HepG2 (cell line): ENCODE measurements around the gene PPP2R5D. TPM values are rescaled to one million over a fixed set of nuclear protein-coding genes. Genes with fewer than 3 reads are reported as not detected.

Source experiments
- ATAC-seq: fragments of 200-7000 bp; cut with Tn5 transposase; 3 replicates; pipeline ENCODE4 v1.9.1; 2020; ENCODE audit warnings: mild to moderate bottlenecking, moderate library complexity
- BruUV-seq: library from RNA; stranded (reverse); fragments of 400-500 nt; replicated peaks from 2 replicates; lab custom pipeline; 2021; lab: Mats Ljungman, UMichigan
- CTCF ChIA-PET: fragments of 300-600 bp; formaldehyde crosslinking; extraction: SDS; loops from one replicate; lab custom pipeline; 2021; ENCODE audit warnings: low total read pairs, inconsistent platforms, low intra/inter-chr PET ratio; lab: Yijun Ruan, JAX
- POLR2A ChIA-PET: fragments of 350-600 bp; sonication (Branson Sonifier 250); formaldehyde crosslinking; loops from one replicate; lab custom pipeline; 2020; ENCODE audit warnings: antibody characterized with exemption, inconsistent platforms; lab: Yijun Ruan, JAX
- DNase-seq: peaks from one replicate; pipeline ENCODE4 v3.0.0-alpha.2; 2015; ENCODE audit warnings: low spot score
- FAIRE-seq: peaks from 3 replicates; lab custom pipeline; 2011; peaks lifted over from hg19 to GRCh38; lab: Jason Lieb, UNC
- H2AFZ ChIP-seq: one replicate; pipeline ENCODE4 v1.6.1; 2011; ENCODE audit warnings: low read length, inconsistent platforms
- H3K27ac ChIP-seq: fragments of 300-600 bp; 3 replicates; pipeline ENCODE4 v1.8.0; 2011; ENCODE audit warnings: mixed run types, mild to moderate bottlenecking, mixed read lengths, low read length, inconsistent platforms; ENCODE audit not compliant: insufficient read depth; ENCODE audit errors: extremely low read length
- H3K27me3 ChIP-seq, 2 experiments: fragments of 200-600 bp in 1 of 2; 2 replicates in 1 of 2; 3 replicates in 1 of 2; pipeline versions ENCODE4 v1.6.0 to v1.8.0; 2011; ENCODE audit warnings: low read length in 2 of 2, mild to moderate bottlenecking in 2 of 2, moderate library complexity in 2 of 2, inconsistent platforms in 1 of 2; ENCODE audit not compliant: insufficient read depth in 2 of 2, control insufficient read depth in 1 of 2
- H3K36me3 ChIP-seq, 2 experiments: fragments of 200-600 bp in 1 of 2; replicated peaks in 1 of 2; 2 replicates in 1 of 2; 3 replicates in 1 of 2; pipeline versions ENCODE4 v1.5.1 to v1.8.0; 2011; ENCODE audit warnings: low read length in 2 of 2, inconsistent platforms in 1 of 2; ENCODE audit not compliant: insufficient read depth in 2 of 2, control insufficient read depth in 1 of 2
- H3K4me1 ChIP-seq: 2 replicates; pipeline ENCODE4 v1.5.1; 2012; ENCODE audit warnings: low read length, inconsistent platforms; ENCODE audit not compliant: insufficient read depth
- H3K4me2 ChIP-seq: 2 replicates; pipeline ENCODE4 v1.6.0; 2011; ENCODE audit warnings: low read depth, low read length, inconsistent platforms
- H3K4me3 ChIP-seq, 3 experiments: fragments of 200-600 bp in 1 of 3; sonication (generic), shearing (Covaris generic) in 1 of 3; replicated peaks in 1 of 3; 2 replicates each; pipeline ENCODE4 v1.5.1; 2011 to 2016; ENCODE audit warnings: low read length in 3 of 3, inconsistent platforms in 2 of 3, low read depth in 2 of 3, mild to moderate bottlenecking in 2 of 3, control low read depth in 1 of 3, mixed read lengths in 1 of 3; ENCODE audit not compliant: insufficient read depth in 1 of 3
- H3K79me2 ChIP-seq: one replicate; pipeline ENCODE4 v1.6.1; 2011; ENCODE audit warnings: low read length, inconsistent platforms; ENCODE audit not compliant: insufficient read depth
- H3K9ac ChIP-seq: 2 replicates; pipeline ENCODE4 v1.6.0; 2011; ENCODE audit warnings: mild to moderate bottlenecking, low read depth, low read length, inconsistent platforms; ENCODE audit not compliant: insufficient read depth
- H3K9me3 ChIP-seq: 2 replicates; pipeline ENCODE4 v1.5.1; 2012; ENCODE audit warnings: mild to moderate bottlenecking, low read length
- H4K20me1 ChIP-seq: 2 replicates; pipeline ENCODE4 v1.6.0; 2011; ENCODE audit warnings: inconsistent platforms, mild to moderate bottlenecking, low read length, moderate library complexity; ENCODE audit not compliant: insufficient read depth
- CREM ChIP-seq, 2 experiments: sonication (generic) in 1 of 2; formaldehyde crosslinking in 1 of 2; IDR thresholded peaks; 2 replicates each; pipeline versions ENCODE4 v1.4.0 to v1.6.1; 2016 to 2020; ENCODE audit warnings: antibody characterized with exemption in 1 of 2, mild to moderate bottlenecking in 1 of 2, missing genetic modification reagents in 1 of 2
- MAFF ChIP-seq: IDR thresholded peaks from 2 replicates; pipeline ENCODE4 v1.6.1; 2011; ENCODE audit warnings: low read depth, low read length, improper control_type of control experiment
- ZSCAN25 ChIP-seq: sonication (generic); formaldehyde crosslinking; IDR thresholded peaks from 2 replicates; pipeline ENCODE4 v1.8.0; 2022; ENCODE audit warnings: mild to moderate bottlenecking, missing genetic modification reagents
- WGBS: methylation state at CpG from one replicate; pipeline ENCODE4 v1.1.6; 2017; ENCODE audit warnings: low lambda C conversion rate; 5-methylcytosine and 5-hydroxymethylcytosine counted together
- in situ Hi-C: cut with HindIII; loops from 2 replicates; pipeline ENCODE4 v1.10.0; 2017; ENCODE audit warnings: low pct_unique_long_range_greater_than_20kb; ENCODE audit not compliant: extremely low pct_ligation_motif_present
- intact Hi-C: fragments of 100-400 bp; cut with micrococcal nuclease; formaldehyde crosslinking; loops from one replicate; pipeline ENCODE4 v1.10.0; 2022; ENCODE audit not compliant: unreplicated experiment
- polyA plus RNA-seq, 8 experiments: library from polyadenylated mRNA; depleted of rRNA in 3 of 8; stranded (reverse) in 7 of 8; unstranded in 1 of 8; fragments of >200 nt; fragmentation: Illumina TruSeq in 4 of 8; extraction: Trizol in 4 of 8; gene quantifications; 2 replicates each; pipeline versions ENCODE4 v1.2.1 to v1.2.3, GENCODE V29; 2011 to 2016; ENCODE audit warnings: low read depth in 4 of 8, missing spikeins in 1 of 8, mixed read lengths in 1 of 8; ENCODE audit not compliant: insufficient read depth in 1 of 8
- total RNA-seq, 5 experiments: library from RNA; depleted of rRNA; stranded (reverse); fragments of >200 nt; fragmentation: Illumina TruSeq; extraction: Trizol; gene quantifications; 2 replicates each; pipeline ENCODE4 v1.2.3, GENCODE V29; 2016; ENCODE audit warnings: low read depth in 1 of 5
- TF ChIP-seq, protein P1 (sequence below): sonication (generic); formaldehyde crosslinking; IDR thresholded peaks from 2 replicates; pipeline ENCODE4 v1.4.0; 2020; ENCODE audit warnings: missing genetic modification reagents, borderline replicate concordance

The PPP2R5D gene
- total and polyA plus RNA-seq, 2 of the 13 experiments (the other 11 are each of a cell fraction or from before 2014, with no cell fraction given): 53.7 to 60.4 TPM

DNA sequence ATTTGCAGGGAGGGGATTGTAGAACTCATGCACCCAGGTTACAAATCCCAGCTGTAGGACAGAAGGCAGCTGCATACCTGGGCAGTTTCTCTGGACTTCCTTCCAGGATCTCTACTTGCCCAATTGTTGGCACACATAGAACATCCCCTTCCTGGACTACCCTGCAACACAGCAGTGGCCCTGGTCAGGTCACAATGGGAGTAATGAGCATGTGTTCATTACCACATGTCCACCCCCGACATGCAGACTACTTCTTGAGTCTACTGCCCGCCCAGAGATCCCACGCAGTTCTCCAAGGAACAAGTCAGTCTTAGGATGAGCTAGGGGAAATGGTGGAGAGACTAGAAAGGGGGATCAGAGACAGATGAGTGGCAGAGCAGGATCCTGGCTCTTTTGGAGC is 10.4 kb upstream of the PPP2R5D start:
- Histone ChIP-seq H3K27ac (no peak overlapping the region), H3K27me3 (no peaks in the 10 kb centered on the region; a peak in 1 of 5 replicates), H3K79me2 (peaks cover 10% of the 10 kb centered on the region), H2AFZ (no peak overlapping the region), H3K4me2 (no peak overlapping the region), H3K4me1 (peaks cover 50% of the 10 kb centered on the region), H4K20me1 (no peaks in the 10 kb centered on the region)
- intact Hi-C loops (no loop called here), in situ Hi-C loops (no loop called here)
- CTCF ChIA-PET: no interaction called here
- no peak for DNase-seq
- no peak for ATAC-seq
- TF ChIP-seq CREM (IDR thresholded peaks at IDR 0.05): no peak
- TF ChIP-seq CREM (CRISPR knock-in tag; IDR thresholded peaks at IDR 0.05): no peak
- TF ChIP-seq MAFF: no peak
- no peak for TF ChIP-seq ZSCAN25
- TF ChIP-seq, protein P1, sequence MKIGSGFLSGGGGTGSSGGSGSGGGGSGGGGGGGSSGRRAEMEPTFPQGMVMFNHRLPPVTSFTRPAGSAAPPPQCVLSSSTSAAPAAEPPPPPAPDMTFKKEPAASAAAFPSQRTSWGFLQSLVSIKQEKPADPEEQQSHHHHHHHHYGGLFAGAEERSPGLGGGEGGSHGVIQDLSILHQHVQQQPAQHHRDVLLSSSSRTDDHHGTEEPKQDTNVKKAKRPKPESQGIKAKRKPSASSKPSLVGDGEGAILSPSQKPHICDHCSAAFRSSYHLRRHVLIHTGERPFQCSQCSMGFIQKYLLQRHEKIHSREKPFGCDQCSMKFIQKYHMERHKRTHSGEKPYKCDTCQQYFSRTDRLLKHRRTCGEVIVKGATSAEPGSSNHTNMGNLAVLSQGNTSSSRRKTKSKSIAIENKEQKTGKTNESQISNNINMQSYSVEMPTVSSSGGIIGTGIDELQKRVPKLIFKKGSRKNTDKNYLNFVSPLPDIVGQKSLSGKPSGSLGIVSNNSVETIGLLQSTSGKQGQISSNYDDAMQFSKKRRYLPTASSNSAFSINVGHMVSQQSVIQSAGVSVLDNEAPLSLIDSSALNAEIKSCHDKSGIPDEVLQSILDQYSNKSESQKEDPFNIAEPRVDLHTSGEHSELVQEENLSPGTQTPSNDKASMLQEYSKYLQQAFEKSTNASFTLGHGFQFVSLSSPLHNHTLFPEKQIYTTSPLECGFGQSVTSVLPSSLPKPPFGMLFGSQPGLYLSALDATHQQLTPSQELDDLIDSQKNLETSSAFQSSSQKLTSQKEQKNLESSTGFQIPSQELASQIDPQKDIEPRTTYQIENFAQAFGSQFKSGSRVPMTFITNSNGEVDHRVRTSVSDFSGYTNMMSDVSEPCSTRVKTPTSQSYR (CRISPR knock-in tag): no peak
- TF ChIP-seq, all 625 proteins: peak for 0
- Histone ChIP-seq H3K9ac (no peak overlapping the region), H3K36me3 (no peaks in the 10 kb centered on the region), H3K9me3 (no peaks in the 10 kb centered on the region), H3K4me3 (no peak overlapping the region)
- BruUV-seq: no TSS peak
- 100% methylated on average over 3 of the region's 3 CpGs for WGBS
- FAIRE-seq: no peak
- POLR2A ChIA-PET: interaction anchor here (1.5 to 3.0 kb wide), 2 partner anchors 10 to 14 kb away, joined by 4 to 17 read pairs; partner anchors contain the start of genes GNMT and PPP2R5D
